Naive thymus-derived CD4-positive, alpha-beta T cell (primary cell): ENCODE data around the gene AK3. TPM values are rescaled to one million over a fixed set of nuclear protein-coding genes. Genes with fewer than 3 reads are reported as not detected.

Experiments
- ATAC-seq: fragments of 150-1000 bp; cut with Tn5 transposase; 2 replicates; pipeline ENCODE4 v1.10.0; 2021; ENCODE audit warnings: mild to moderate bottlenecking, moderate library complexity
- CTCF ChIA-PET: fragments of 350-600 bp; sonication (Branson Sonifier 250); formaldehyde crosslinking; loops from one replicate; lab custom pipeline; 2021; ENCODE audit warnings: antibody characterized with exemption; lab: Charles Lee
- POLR2A ChIA-PET: fragments of 350-600 bp; sonication (Branson Sonifier 250); formaldehyde crosslinking; loops from one replicate; lab custom pipeline; 2021; ENCODE audit warnings: antibody characterized with exemption, inconsistent platforms; lab: Charles Lee
- DNase-seq, 9 donors: peaks; one replicate each; pipeline versions ENCODE4 v3.0.0 to v3.0.0-alpha.2; 2020 to 2022; ENCODE audit warnings: mixed read lengths in 1 of 9
- H3K27ac ChIP-seq: one replicate; pipeline ENCODE4 v1.7.0; 2013; ENCODE audit warnings: mild to moderate bottlenecking, low read depth, low read length, moderate library complexity
- H3K27me3 ChIP-seq, 2 donors: one replicate each; pipeline ENCODE4 v1.7.0; 2013; ENCODE audit warnings: low read length in 2 of 2, mild to moderate bottlenecking in 2 of 2, moderate library complexity in 2 of 2; ENCODE audit not compliant: control insufficient read depth in 2 of 2, insufficient read depth in 2 of 2
- H3K36me3 ChIP-seq, 3 experiments: 1 replicate in 2 of 3; 2 replicates in 1 of 3; pipeline ENCODE4 v1.7.0; 2013; ENCODE audit warnings: low read length in 3 of 3, mild to moderate bottlenecking in 3 of 3, moderate library complexity in 1 of 3; ENCODE audit not compliant: insufficient read depth in 3 of 3, control insufficient read depth in 2 of 3
- H3K4me1 ChIP-seq, 2 donors: one replicate each; pipeline ENCODE4 v1.7.0; 2013; ENCODE audit warnings: low read length in 2 of 2, mild to moderate bottlenecking in 2 of 2, moderate library complexity in 1 of 2; ENCODE audit not compliant: control insufficient read depth in 2 of 2, insufficient read depth in 2 of 2
- H3K4me3 ChIP-seq: 2 replicates; pipeline ENCODE4 v1.7.0; 2013; ENCODE audit warnings: mild to moderate bottlenecking, low read length
- H3K9me3 ChIP-seq, 3 experiments: 1 replicate in 2 of 3; 2 replicates in 1 of 3; pipeline ENCODE4 v1.7.0; 2013; ENCODE audit warnings: low read length in 3 of 3; ENCODE audit not compliant: control insufficient read depth in 2 of 3
- H3K27ac Mint-ChIP-seq, 9 donors: one replicate each; pipeline ENCODE4 v1.8.0; 2020 to 2022; ENCODE audit warnings: mixed read lengths in 9 of 9, mild to moderate bottlenecking in 8 of 9, moderate library complexity in 5 of 9, inconsistent platforms in 2 of 9
- H3K27me3 Mint-ChIP-seq, 5 donors: one replicate each; pipeline ENCODE4 v1.8.0; 2021 to 2022; ENCODE audit warnings: mixed read lengths in 5 of 5, mild to moderate bottlenecking in 1 of 5
- H3K36me3 Mint-ChIP-seq, 5 donors: one replicate each; pipeline ENCODE4 v1.8.0; 2020 to 2022; ENCODE audit warnings: mixed read lengths in 5 of 5, mild to moderate bottlenecking in 3 of 5, inconsistent platforms in 1 of 5
- H3K4me1 Mint-ChIP-seq, 7 donors: one replicate each; pipeline ENCODE4 v1.8.0; 2020 to 2022; ENCODE audit warnings: mixed read lengths in 7 of 7, mild to moderate bottlenecking in 3 of 7, inconsistent platforms in 1 of 7
- H3K4me3 Mint-ChIP-seq, 10 donors: one replicate each; pipeline ENCODE4 v1.8.0; 2020 to 2022; ENCODE audit warnings: mild to moderate bottlenecking in 10 of 10, mixed read lengths in 10 of 10, moderate library complexity in 6 of 10, inconsistent platforms in 2 of 10
- H3K9me3 Mint-ChIP-seq, 11 donors: one replicate each; pipeline ENCODE4 v1.8.0; 2020 to 2022; ENCODE audit warnings: mixed read lengths in 11 of 11, mild to moderate bottlenecking in 4 of 11, inconsistent platforms in 1 of 11, moderate library complexity in 1 of 11
- intact Hi-C, 2 donors: fragments of 100-400 bp; cut with micrococcal nuclease; formaldehyde crosslinking; loops; one replicate each; pipeline ENCODE4 v1.15.1; 2023
- polyA plus RNA-seq, 2 donors: library from polyadenylated mRNA; unstranded; fragments of 300-500 nt; fragmentation: Illumina TruSeq; gene quantifications; one replicate each; pipeline ENCODE4 v1.2.3, GENCODE V29; 2021
- total RNA-seq, 6 experiments: library from RNA in 5 of 6; stranded (reverse) in 5 of 6; gene quantifications; 1 replicate in 5 of 6; 2 replicates in 1 of 6; pipeline ENCODE4 v1.2.3 and lab custom pipeline; 2021 to 2026

The AK3 gene
- total and polyA plus RNA-seq, 7 experiments from 2014 or later = 18.0 to 34.8 (median 27.1) TPM

DNA sequence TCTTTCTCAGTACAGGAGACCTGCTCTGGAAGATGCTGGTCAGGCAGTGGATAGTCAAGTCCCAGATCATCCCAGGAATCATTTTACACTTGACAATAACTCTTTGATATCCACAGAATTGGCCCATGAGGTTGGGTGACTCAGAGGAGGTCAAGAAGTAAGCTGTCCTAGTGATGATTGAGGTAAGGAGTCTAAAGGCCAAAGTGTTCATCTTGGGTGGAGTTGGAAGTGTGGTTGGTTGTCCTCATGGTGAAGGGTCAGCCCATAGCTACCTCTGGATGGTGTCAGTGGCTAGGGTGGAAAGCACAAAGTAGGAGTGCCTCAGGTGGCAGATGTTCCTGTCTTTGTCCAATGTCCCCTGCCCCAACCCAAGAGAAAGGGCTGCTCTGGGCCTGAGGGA is 27.7 kb upstream of the AK3 start:
- DNase-seq = no peak
- H3K4me1 Mint-ChIP-seq = peaks cover 0 to 7% (median 0%) of the 10 kb centered on the region in 7 donors
- H3K9me3 Mint-ChIP-seq = peaks cover 0 to 7% (median 0%) of the 10 kb centered on the region in 11 donors
- POLR2A ChIA-PET = interaction anchor here (0.5 to 0.7 kb wide), 2 partner anchors 9 to 743 kb away, joined by 3 read pairs; no protein-coding TSS in a partner anchor
- CTCF ChIA-PET = interaction anchor here (0.6 kb wide), 1 partner anchor 157 kb away, joined by 3 read pairs; no protein-coding TSS in a partner anchor
- intact Hi-C loops = loop anchor here in 1 of 2 donors (10.0 kb wide), 2 partner anchors 66 to 286 kb away; no protein-coding TSS in a partner anchor
- Histone ChIP-seq H3K4me3 (no peak overlapping the region), H3K36me3 (no peaks in the 10 kb centered on the region), H3K27ac (no peak overlapping the region), H3K4me1 (no peaks in the 10 kb centered on the region), H3K27me3 (no peaks in the 10 kb centered on the region), H3K9me3 (no peaks in the 10 kb centered on the region)
- H3K27ac Mint-ChIP-seq = no peak overlapping the region
- H3K27me3 Mint-ChIP-seq = no peaks in the 10 kb centered on the region
- ATAC-seq = no peak
- H3K4me3 Mint-ChIP-seq = no peak overlapping the region
- peaks cover 0 to 4% (median 0%) of the 10 kb centered on the region in 5 donors for H3K36me3 Mint-ChIP-seq

DNA sequence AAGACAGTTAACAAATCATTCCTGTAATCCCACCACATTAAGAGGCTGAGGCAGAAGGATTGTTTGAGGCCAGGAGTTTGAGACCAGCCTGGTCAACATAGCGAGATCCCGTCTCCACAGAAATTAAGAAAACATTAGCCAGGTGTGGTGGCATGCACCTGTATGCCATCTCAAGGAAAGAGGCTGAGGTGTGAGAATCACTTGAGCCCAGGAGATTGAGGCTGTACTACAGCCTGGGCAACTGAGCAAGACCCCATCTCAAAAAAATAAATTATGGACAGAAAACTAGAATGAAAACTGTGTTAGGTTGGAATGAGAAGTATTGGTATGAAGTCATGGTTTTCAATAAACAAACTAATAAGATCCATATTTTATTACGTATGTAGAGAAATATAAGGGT is 23.0 kb upstream of the AK3 start:
- H3K36me3 Mint-ChIP-seq = peaks cover 0 to 4% (median 0%) of the 10 kb centered on the region in 5 donors
- H3K4me3 Mint-ChIP-seq = no peak overlapping the region
- no peaks in the 10 kb centered on the region for H3K36me3 ChIP-seq
- no peaks in the 10 kb centered on the region for H3K9me3 ChIP-seq
- peaks cover 0 to 3% of the 10 kb centered on the region in 2 donors for H3K4me1 ChIP-seq
- CTCF ChIA-PET = interaction anchor here (1.0 to 4.8 kb wide), 4 partner anchors 12 to 229 kb away, joined by 3 to 24 read pairs (median 6); no protein-coding TSS in a partner anchor
- no peak overlapping the region for H3K27ac ChIP-seq
- peaks cover 0 to 2% (median 0%) of the 10 kb centered on the region in 11 donors for H3K9me3 Mint-ChIP-seq
- H3K27me3 ChIP-seq = no peaks in the 10 kb centered on the region
- DNase-seq (no peak), ATAC-seq (no peak)
- H3K4me3 ChIP-seq = no peak overlapping the region
- intact Hi-C loops = loop anchor here in 1 of 2 donors (10.0 kb wide), 2 partner anchors 71 to 291 kb away; no protein-coding TSS in a partner anchor
- H3K27ac Mint-ChIP-seq = no peak overlapping the region
- H3K27me3 Mint-ChIP-seq = peaks cover 0 to 11% (median 7%) of the 10 kb centered on the region in 5 donors
- peaks cover 0 to 21% (median 10%) of the 10 kb centered on the region in 7 donors for H3K4me1 Mint-ChIP-seq
- POLR2A ChIA-PET = no interaction called here

DNA sequence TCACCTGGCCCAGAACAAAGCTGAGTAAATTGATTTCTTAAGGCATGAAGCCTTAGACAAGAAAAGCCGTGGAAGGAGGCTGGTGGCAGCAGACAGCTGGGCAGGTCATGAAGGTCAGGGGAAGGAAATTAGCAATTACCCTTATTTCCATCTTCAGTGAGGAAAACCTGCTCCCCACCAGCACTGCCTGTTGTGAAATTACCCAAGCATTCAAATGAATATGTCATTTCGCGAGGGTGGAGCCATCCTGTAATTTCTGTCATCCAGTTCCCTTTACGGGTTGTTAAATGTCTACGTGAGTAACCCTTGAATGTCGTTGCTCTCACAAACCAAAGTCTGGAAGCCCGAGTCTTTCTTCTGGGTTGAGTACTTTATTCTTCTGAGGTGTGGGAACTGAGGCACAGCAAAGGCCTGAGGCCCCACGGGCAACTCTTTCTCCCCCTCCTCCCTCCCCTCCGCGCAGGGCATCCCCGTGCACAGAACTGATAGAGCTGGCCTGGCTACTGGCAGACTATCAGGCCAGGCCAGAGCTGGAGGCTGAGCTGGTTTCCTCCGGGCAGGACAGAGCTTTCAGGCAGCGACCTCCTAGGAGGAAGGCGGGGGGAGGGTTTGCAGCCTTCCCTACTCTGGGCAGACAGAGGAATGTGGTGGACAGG is 22.0 kb upstream of the AK3 start:
- H3K4me3 Mint-ChIP-seq = peak overlapping the region; percentile 39 to 79 (median 64)

DNA sequence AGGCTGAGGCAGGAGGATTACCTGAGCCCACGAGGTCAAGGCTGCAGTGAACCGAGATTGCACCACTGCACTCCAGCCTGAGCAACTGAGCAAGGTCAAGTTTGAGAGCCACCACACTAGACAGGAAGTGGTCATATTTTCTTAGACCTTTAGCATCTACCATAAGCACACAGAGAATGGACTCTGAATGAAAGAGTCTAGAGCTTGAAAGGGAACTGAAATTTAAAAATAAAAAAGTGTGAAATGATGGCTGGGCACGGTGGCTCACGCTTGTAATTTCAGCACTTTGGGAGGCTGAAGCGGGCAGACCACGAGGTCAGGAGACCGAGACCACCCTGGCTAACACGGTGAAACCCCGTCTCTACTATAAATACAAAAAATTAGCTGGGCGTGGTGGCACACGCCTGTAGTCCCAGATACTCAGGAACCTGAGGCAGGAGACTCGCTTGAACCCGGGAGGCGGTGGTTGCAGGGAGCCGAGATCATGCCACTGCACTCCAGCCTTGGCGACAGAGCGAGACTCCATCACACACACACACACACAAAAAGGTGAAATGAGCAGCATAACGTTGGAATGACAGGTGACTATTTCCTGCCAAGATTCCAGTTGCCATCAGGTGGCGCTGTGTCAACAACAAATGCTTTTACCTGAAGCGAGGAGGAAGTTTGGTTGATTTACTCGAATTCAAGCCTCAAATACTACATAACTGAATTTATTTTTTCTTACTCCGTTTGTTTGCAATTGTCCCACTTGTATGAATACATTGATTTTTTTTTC is 21.3 kb upstream of the AK3 start:
- Mint-ChIP-seq H3K4me3 (peak overlapping the region; percentile 39 to 79 (median 64)), H3K9me3 (no peaks in the 10 kb centered on the region), H3K27ac (peak overlapping the region in 5 of 9 donors; percentile 29 to 83 (median 51)), H3K4me1 (peaks cover 0 to 20% (median 10%) of the 10 kb centered on the region in 7 donors), H3K36me3 (peaks cover 0 to 2% (median 0%) of the 10 kb centered on the region in 5 donors), H3K27me3 (peaks cover 0 to 11% (median 7%) of the 10 kb centered on the region in 5 donors)
- H3K9me3 ChIP-seq = no peaks in the 10 kb centered on the region
- H3K4me3 ChIP-seq = no peak overlapping the region
- intact Hi-C loops = loop anchor here (1.0 to 10.0 kb wide), 13 partner anchors 30 to 838 kb away; partner anchors contain the start of gene RCL1 (in 2 of the 2)
- POLR2A ChIA-PET = interaction anchor here (0.8 kb wide), 1 partner anchor 224 kb away, joined by 3 read pairs; no protein-coding TSS in a partner anchor
- DNase-seq = peak; percentile 56 to 83 (median 76)
- H3K36me3 ChIP-seq = no peaks in the 10 kb centered on the region
- peaks cover 0 to 3% of the 10 kb centered on the region in 2 donors for H3K4me1 ChIP-seq
- CTCF ChIA-PET = interaction anchor here (0.6 to 4.8 kb wide), 14 partner anchors 11 to 838 kb away, joined by 3 to 25 read pairs (median 3); partner anchors contain the start of gene JAK2
- no peaks in the 10 kb centered on the region for H3K27me3 ChIP-seq
- H3K27ac ChIP-seq = no peak overlapping the region
- ATAC-seq = peak; percentile 79

More for the DNA sequence above, 22.0 kb upstream of the AK3 start:
- ATAC-seq = peak; percentile 70
- Mint-ChIP-seq H3K27me3 (peaks cover 0 to 11% (median 7%) of the 10 kb centered on the region in 5 donors), H3K9me3 (no peaks in the 10 kb centered on the region), H3K27ac (peak overlapping the region in 5 of 9 donors; percentile 29 to 83 (median 37)), H3K36me3 (peaks cover 0 to 2% (median 0%) of the 10 kb centered on the region in 5 donors), H3K4me1 (peaks cover 0 to 20% (median 10%) of the 10 kb centered on the region in 7 donors)
- ChIA-PET CTCF (interaction anchor here (0.7 to 4.8 kb wide), 16 partner anchors 11 to 838 kb away, joined by 3 to 25 read pairs (median 4); partner anchors contain the start of gene JAK2), POLR2A (interaction anchor here (0.8 kb wide), 1 partner anchor 223 kb away, joined by 3 read pairs; no protein-coding TSS in a partner anchor)
- Histone ChIP-seq H3K9me3 (no peaks in the 10 kb centered on the region), H3K4me1 (peaks cover 0 to 3% of the 10 kb centered on the region in 2 donors), H3K36me3 (no peaks in the 10 kb centered on the region), H3K27ac (no peak overlapping the region), H3K4me3 (no peak overlapping the region), H3K27me3 (no peaks in the 10 kb centered on the region)
- DNase-seq = no peak
- intact Hi-C loops = loop anchor here (1.0 to 10.0 kb wide), 13 partner anchors 29 to 837 kb away; partner anchors contain the start of gene RCL1 (in 2 of the 2)

DNA sequence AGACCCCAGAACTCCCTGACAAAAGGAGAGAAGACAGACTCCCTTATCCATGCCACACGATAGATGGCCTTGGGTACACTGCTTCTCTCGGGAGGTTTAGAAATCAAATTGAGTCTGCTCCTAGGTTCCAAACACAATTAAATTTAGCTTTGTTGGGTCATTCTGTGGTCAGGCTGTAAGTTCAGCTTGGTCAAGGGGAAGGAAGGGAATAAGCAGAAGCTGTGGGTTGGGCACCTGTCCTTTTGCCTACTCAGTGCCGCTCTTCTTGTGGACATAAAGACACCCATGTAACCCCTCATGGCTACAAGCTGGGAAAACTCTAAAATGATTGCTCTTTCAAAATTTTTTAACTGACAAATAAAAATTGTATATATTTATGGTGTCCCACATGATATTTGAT is 19.1 kb upstream of the AK3 start:
- H3K27ac ChIP-seq = no peak overlapping the region
- Mint-ChIP-seq H3K9me3 (no peaks in the 10 kb centered on the region), H3K4me1 (peaks cover 0 to 20% (median 10%) of the 10 kb centered on the region in 7 donors), H3K27ac (no peak overlapping the region), H3K4me3 (no peak overlapping the region), H3K36me3 (no peaks in the 10 kb centered on the region), H3K27me3 (peaks cover 0 to 11% (median 7%) of the 10 kb centered on the region in 5 donors)
- DNase-seq = no peak
- no peaks in the 10 kb centered on the region for H3K36me3 ChIP-seq
- no peak overlapping the region for H3K4me3 ChIP-seq
- no peaks in the 10 kb centered on the region for H3K27me3 ChIP-seq
- POLR2A ChIA-PET = interaction anchor here (1.0 kb wide), 1 partner anchor 869 kb away, joined by 4 read pairs; the partner anchor contains the start of gene RIC1
- CTCF ChIA-PET = interaction anchor here (0.5 to 4.8 kb wide), 13 partner anchors 19 to 840 kb away, joined by 3 to 25 read pairs (median 4); partner anchors contain the start of genes AK3, PLPP6 and RCL1
- H3K9me3 ChIP-seq = no peaks in the 10 kb centered on the region
- intact Hi-C loops = loop anchor here in 1 of 2 donors (10.0 kb wide), 2 partner anchors 75 to 295 kb away; no protein-coding TSS in a partner anchor
- ATAC-seq = peak; percentile 53
- H3K4me1 ChIP-seq = peaks cover 0 to 3% of the 10 kb centered on the region in 2 donors
